HG03354 (cell line): Measurements from ENCODE around the gene ACP2.

Experiments
- ATAC-seq: cut with Tn5 transposase; IDR thresholded peaks from one replicate; pipeline ENCODE4 v1.9.1; 2021; ENCODE audit warnings: mild to moderate bottlenecking; ENCODE audit not compliant: unreplicated experiment, poor library complexity, severe bottlenecking

Gene ACP2

GRCh38 chr11:47248664-47249377, at the start of gene ACP2:
Gene ACP2 (minus strand): TSS chr11:47248814. CDS start chr11:47248789, 25 bp downstream.
- ATAC-seq = peak; percentile 95

- ATAC-seq = no peak
Observed at GRCh38 chr11:47296045-47296444, 47.4 kb upstream of the ACP2 start.

- ATAC-seq = no peak
Observed at GRCh38 chr11:47295385-47295784, 46.8 kb upstream of the ACP2 start.

- no peak for ATAC-seq
Observed at GRCh38 chr11:47289856-47290255, 41.2 kb upstream of the ACP2 start.

GRCh38 chr11:47288066-47288465, 39.5 kb upstream of the ACP2 start:
- ATAC-seq = no peak

GRCh38 chr11:47285969-47286770, 37.6 kb upstream of the ACP2 start:
- no peak for ATAC-seq

- no peak for ATAC-seq
Observed at GRCh38 chr11:47284151-47284550, 35.5 kb upstream of the ACP2 start.

- no peak for ATAC-seq
Observed at GRCh38 chr11:47282462-47282861, 33.8 kb upstream of the ACP2 start.

- ATAC-seq = no peak
Observed at GRCh38 chr11:47280860-47281259, 32.2 kb upstream of the ACP2 start.

GRCh38 chr11:47280099-47280498, 31.5 kb upstream of the ACP2 start:
- ATAC-seq = no peak

- ATAC-seq = no peak
Observed at GRCh38 chr11:47278769-47279168, 30.2 kb upstream of the ACP2 start.

GRCh38 chr11:47278058-47278457, 29.4 kb upstream of the ACP2 start:
- no peak for ATAC-seq

GRCh38 chr11:47276923-47277322, 28.3 kb upstream of the ACP2 start:
- ATAC-seq = no peak

GRCh38 chr11:47274495-47275235, 26.1 kb upstream of the ACP2 start:
- no peak for ATAC-seq

- ATAC-seq = no peak
Observed at GRCh38 chr11:47272706-47273105, 24.1 kb upstream of the ACP2 start.

- ATAC-seq = no peak
Observed at GRCh38 chr11:47271961-47272661, 23.5 kb upstream of the ACP2 start.

GRCh38 chr11:47271328-47271727, 22.7 kb upstream of the ACP2 start:
- ATAC-seq = no peak

- no peak for ATAC-seq
Observed at GRCh38 chr11:47270331-47271271, 22.0 kb upstream of the ACP2 start.

- ATAC-seq = peak; percentile 77
Observed at GRCh38 chr11:47269829-47270305, 21.3 kb upstream of the ACP2 start, which contains the start of gene MADD. Gene MADD (plus strand): TSS chr11:47270133.
